HG03521 (cell line): ENCODE measurements around the gene FUT2.
"Not testable (repeated sequence)": the region's sequence is repeated elsewhere in the genome, so short reads cannot be mapped to it uniquely, and the experiment has no call there.

Experiments used
- ATAC-seq: cut with Tn5 transposase; IDR thresholded peaks from one replicate; pipeline ENCODE4 v1.9.1; 2021; ENCODE audit warnings: mild to moderate bottlenecking, moderate library complexity; ENCODE audit not compliant: unreplicated experiment

FUT2 gene

GRCh38 chr19:48670699-48671445 is 24.9 kb upstream of the FUT2 start:
- ATAC-seq, result no peak

DNA sequence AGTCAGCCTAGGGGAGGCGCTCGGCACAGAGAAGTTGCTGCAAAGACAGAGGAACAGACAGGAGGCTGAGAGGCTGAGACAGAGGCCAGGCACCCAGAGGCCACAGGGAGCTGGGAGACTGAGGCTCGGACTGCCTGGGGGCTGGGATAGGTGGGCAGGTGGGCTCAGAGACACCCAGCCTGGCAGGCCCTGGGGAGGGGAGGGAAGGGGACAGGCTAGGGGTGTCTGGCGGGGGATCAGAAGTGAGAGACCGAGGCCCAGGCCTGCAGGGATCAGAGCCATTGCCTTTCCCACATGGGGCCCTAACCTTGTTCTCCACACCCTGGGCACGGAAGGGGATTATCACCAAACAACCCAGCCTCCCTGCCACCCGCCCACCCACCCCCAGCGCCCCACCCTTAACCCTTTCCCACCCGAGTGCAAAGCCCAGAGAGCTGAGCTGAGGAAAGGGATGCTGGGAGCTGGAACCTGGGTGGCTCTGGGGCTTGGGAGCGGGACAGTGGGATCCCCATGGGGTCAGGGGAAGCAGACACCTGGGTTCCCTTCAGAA is 24.2 kb upstream of the FUT2 start:
- ATAC-seq, result no peak

- ATAC-seq, result no peak
Observed at GRCh38 chr19:48672994-48673393, 22.8 kb upstream of the FUT2 start, which contains the start of gene NTN5. NTN5 (minus strand) TSS chr19:48673017; CDS start chr19:48670986, 2,031 bp downstream.

GRCh38 chr19:48673436-48674100 is 22.2 kb upstream of the FUT2 start:
- ATAC-seq, result no peak

DNA sequence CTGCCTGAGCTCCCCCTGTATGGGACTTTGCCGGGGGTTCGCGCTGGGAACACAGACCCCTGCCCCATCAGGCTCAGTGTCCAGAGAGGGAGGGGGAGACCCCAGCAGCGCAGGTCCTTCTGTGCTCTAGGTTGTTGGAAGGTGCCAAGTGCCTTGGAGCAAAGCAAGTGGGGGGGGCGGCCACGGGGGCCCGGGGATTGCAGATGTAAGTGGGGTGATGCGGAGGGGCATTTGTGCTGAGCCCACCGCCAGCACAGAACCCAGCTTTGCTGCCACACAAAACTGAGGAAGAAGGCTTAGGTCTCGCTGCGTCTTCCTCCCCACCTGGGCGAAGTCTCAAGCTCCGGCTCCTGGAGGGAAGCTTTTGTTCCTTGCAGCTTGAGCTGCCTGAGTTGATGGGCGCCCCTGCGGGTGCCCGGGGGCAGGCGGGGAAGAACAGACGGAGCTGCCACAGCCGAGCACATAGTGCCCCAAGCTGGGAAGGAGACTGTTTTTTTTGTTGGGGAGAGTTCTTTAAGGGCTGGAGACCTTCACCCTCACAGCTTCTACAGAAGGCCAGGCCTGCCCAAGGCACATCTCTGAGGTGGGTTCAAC is 21.5 kb upstream of the FUT2 start:
- ATAC-seq, result no peak

GRCh38 chr19:48674921-48675824 is 20.6 kb upstream of the FUT2 start:
- no peak for ATAC-seq

DNA sequence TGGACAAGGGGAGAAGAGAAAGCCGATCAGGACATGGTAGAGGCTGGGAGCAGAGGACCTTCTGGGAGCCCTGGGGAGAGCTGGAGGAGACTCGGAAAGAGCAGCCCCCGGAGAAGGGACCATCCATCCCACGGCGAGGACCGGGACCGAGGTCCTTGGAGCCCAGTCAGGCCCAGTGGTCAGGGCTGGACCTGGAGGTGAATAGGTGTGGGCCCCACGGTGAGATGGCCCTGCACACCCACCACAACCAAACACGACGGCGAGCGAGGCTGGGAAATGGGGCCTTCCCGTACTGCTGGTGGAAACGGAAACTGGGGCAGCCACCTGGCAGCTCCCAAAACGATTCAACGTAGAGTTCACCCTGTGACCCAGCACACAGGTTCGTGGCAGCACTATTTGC is 19.3 kb upstream of the FUT2 start:
- ATAC-seq, result no peak

DNA sequence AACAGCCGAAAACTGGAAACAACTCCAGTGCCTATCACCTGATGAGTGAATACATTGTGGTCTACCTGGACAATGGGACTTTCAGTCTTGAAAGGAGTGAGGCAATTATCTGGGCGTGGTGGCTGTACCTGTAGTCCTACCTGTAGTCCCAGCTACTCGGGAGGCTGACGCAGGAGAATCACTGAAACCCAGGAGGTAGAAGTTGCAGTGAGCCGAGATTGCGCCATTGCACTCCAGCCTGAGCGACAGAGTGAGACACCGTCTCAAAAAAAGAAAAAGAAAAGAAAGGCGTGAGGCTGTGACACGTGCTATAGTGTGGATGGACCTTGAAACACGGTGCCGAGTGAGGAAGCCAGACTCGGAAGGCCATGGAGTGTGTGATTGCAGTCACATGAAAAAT is 18.9 kb upstream of the FUT2 start:
- ATAC-seq, result no peak

DNA sequence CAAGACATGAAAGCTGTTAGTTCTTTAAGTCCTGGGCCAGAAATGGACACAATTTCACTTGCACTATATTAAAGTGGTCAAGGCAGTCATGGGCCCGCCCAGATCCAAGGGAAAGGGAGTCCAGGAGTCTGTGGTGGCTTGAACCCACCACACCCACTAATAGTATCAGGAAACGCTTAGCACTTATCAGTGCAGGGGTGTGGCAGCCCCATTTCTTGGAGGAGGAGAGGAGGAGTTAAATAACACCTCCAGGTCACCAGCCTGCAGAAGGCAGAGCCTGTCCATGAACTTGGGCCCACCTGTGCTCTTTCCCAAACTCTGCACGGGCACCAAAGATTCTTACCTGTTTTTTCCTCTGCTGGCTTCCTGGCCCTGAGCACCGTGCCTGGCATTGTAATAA is 17.6 kb upstream of the FUT2 start:
- no peak for ATAC-seq

DNA sequence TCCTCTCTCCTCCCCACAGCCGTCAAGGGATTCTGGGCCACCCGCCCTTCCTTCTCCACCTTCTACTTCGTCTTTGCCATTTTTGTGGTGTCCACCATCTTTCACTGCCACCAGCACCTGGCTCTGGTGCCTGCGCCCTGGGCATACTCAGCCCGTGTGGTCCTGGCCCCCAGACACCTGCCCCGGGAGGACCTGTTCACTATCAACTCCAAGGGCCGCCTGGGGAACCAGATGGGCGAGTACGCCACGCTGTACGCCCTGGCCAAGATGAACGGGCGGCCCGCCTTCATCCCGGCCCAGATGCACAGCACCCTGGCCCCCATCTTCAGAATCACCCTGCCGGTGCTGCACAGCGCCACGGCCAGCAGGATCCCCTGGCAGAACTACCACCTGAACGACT is 15.8 kb upstream of the FUT2 start:
- ATAC-seq, result not testable (repeated sequence)

DNA sequence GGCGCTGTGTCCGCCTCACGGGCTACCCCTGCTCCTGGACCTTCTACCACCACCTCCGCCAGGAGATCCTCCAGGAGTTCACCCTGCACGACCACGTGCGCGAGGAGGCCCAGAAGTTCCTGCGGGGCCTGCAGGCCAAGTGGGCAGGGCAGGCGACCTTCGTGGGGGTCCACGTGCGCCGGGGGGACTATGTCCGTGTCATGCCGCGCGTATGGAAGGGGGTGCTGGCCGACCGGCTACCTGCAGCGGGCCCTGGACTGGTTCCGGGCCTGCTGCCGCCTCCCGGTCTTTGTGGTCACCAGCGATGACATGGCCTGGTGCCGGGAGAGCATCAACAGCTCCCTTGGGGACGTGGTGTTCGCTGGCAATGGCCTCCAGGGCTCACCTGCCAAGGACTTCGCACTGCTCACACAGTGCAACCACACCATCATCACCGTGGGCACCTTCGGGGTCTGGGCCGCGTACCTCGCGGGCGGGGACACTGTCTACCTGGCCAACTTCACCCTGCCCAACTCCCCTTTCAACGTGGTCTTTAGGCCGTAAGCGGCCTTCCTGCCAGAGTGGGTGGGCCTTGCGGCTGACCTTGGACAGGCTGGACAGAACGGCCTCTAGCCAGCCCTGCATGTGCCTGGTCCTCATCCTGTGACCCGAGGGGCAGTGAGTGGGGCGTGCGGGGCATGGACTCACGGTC is 15.2 kb upstream of the FUT2 start:
- ATAC-seq, result no peak

DNA sequence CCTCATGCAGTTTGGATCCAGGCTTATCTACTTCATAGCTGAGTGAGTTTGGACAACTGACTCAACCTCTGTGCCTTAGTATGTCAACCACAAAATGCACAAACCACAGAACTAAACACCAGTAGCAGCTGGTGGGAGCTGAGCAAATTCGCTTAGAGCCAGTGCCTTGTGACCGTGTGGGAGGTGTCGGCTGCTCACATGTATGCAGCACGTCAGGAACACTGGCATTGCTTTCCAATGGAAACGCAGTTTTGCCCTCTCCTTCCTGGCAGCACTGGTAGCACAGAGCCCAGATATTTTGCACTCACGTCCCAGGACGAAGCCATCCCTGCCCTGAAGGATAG is 14.7 kb upstream of the FUT2 start:
- no peak for ATAC-seq

GRCh38 chr19:48683349-48683748 is 12.4 kb upstream of the FUT2 start:
- ATAC-seq, result no peak

- ATAC-seq, result no peak
Observed at GRCh38 chr19:48685583-48685982, 10.2 kb upstream of the FUT2 start.

DNA sequence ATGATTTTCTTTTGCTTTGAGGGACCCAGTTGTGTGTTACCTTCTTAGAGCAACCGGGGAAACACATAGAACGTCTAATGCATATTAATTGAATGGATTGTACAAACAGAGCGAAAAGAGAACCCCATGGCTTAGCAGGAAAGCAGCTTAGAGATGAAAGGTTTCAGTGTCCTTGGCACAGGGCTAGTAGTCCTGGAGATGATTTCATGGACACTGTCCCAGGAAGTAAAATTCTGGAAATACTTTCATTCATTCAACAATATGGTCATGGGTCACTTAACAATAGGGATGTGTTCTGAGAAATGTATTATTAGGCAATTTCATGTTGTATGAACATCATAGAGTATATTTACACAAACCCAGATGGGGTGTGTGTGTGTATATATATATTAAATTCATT is 9.7 kb upstream of the FUT2 start:
- ATAC-seq, result no peak

- not testable (repeated sequence) for ATAC-seq
Observed at GRCh38 chr19:48686637-48687036, 9.1 kb upstream of the FUT2 start.

DNA sequence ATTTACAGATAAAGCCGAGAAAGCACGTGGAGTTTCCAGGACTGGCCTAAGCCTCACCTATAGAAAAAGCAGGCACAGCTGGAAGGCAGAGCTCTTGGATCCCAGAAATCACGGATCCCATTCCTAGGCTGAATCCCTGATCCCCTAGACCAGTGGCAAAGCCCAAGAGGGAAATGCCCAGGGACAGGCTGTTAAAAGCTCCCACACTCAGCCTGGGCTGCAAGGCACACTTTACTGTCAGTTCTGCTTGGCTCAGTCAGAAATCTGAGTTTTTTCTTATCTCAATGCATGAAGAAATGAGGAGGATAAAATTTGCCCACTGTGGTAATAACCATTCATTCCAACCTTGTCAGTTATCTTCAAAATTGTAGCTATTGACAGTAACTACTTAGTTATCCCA is 8.0 kb upstream of the FUT2 start:
- no peak for ATAC-seq

- no peak for ATAC-seq
Observed at GRCh38 chr19:48689449-48689848, 6.3 kb upstream of the FUT2 start.

GRCh38 chr19:48693629-48694028 is 2.1 kb upstream of the FUT2 start:
- not testable (repeated sequence) for ATAC-seq

- ATAC-seq, result no peak
Observed at GRCh38 chr19:48696353-48697010, 711 bp downstream of the FUT2 start.
